ENCODE results near the gene AP3M1.
A peak's percentile ranks its signal among the peaks of the same experiment; 100 is the strongest.

Gene AP3M1

DNA sequence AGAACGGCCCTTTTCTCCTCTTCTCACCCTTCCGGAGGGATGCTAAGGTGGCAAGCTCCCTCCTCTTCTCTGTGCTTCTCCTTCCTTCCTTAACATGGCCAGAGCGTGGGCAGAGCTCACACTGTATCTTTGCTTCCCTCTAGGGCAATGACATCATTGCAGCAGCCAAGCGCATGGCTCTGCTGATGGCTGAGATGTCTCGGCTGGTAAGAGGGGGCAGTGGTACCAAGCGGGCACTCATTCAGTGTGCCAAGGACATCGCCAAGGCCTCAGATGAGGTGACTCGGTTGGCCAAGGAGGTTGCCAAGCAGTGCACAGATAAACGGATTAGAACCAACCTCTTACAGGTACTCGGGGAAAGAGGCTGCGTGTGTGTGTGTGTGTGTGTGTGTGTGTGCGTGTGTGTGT lies 36.6 kb downstream of the AP3M1 start:
- no peak for DNase-seq (ENCODE audit: low spot score)

DNA sequence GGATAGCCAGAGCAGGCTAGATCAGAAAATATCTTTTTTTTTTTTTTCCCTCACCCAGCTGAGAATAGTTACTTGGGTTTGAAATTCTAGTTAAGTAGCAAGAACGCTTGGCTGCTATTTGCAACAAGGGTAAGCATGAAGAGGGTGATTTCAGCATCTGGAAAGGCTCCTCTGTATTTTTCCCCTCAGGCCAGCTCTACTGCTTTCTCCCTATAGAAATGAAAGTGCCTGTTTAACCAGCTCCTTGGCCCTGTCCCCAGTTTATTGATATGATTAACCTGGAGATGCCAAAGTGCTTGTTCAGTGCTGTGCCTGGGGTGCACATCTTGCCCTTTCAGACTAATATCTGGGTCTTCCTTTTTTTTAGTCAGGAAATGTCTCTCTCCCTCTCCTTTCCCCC lies 37.1 kb downstream of the AP3M1 start:
- no peak for DNase-seq (ENCODE audit: low spot score)

DNA sequence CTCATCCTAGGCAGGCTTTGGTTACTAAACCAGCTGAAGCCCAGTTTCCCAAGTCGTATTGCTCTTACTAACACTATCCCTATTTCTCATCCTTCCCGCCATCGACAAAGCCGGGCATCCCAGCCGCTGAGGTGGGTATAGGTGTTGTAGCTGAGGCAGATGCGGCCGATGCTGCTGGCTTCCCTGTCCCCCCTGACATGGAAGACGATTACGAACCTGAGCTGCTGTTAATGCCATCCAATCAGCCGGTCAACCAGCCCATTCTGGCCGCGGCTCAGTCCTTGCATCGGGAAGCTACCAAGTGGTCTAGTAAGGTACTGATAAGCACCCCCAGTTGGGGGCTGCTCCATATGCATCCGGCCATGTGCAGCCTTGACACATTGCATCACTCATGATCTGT lies 38.8 kb downstream of the AP3M1 start:
- no peak for DNase-seq (ENCODE audit: low spot score)

DNA sequence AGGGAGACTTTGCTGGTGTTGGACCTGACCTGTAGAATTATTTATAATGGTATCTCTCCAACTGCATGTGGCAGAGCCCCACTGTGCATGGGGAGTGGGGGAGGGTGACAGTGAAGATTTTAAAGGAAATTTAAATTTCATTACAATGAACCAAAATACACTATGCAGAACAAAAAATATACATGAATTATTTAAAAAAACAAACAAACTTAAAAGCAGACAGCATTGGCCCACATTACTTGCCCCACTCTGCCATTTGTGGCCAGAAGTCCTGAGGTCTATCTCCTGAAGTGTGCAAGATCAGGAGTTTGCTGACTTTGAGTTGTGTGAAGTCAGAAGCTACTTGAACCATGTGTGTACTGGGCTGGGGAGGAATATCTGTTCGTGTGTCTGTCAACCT lies 40.5 kb downstream of the AP3M1 start:
- DNase-seq (ENCODE audit: low spot score) = no peak

DNA sequence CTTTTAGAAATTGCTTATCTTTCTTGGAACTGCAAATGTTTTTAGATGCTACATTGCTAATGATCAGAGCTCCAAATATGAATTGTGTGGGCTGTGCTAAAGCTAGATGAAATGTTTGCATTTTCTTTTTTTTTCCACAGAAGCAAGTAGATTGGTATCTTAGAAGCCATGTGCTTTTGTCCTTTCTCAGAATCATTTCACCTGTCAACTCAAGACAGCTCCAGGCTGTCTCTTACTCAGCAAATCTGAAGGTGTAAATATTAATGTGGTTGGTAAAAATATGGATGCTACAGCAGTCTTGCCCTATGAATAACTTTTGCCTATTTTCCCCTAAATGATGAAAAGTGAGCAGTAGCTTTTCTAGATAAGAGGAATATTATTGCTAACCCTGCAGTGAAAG lies 41.2 kb downstream of the AP3M1 start:
- DNase-seq (ENCODE audit: low spot score) = no peak

DNA sequence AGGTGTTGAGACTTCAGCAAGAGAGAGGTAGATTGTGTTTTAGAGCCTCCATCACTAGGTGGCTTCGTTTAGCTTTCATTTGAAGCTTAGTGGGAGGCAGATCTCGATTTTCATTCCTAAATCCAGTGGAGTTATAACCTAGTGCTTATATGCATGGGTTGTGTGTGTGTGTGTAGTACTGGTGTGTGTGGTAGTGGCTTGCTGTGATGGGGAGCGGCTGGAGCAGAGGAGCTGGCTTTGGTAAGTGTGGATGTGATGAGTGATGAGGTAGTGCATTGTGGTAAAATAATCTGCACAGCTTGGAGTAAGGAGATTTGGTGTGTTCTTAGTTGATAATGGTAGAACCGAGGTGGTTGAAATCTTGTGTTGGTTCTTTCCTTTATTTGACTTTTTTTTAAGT lies 43.2 kb downstream of the AP3M1 start:
- DNase-seq (ENCODE audit: low spot score) = no peak

DNA sequence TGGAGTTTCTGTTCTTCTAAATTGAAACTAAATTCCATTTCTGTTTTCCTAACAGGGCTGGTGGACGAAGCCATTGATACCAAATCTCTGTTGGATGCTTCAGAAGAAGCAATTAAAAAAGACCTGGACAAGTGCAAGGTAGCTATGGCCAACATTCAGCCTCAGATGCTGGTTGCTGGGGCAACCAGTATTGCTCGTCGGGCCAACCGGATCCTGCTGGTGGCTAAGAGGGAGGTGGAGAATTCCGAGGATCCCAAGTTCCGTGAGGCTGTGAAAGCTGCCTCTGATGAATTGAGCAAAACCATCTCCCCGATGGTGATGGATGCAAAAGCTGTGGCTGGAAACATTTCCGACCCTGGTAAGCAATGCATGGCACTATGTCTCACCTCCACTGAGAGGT lies 45.6 kb downstream of the AP3M1 start:
- no peak for DNase-seq (ENCODE audit: low spot score)

DNA sequence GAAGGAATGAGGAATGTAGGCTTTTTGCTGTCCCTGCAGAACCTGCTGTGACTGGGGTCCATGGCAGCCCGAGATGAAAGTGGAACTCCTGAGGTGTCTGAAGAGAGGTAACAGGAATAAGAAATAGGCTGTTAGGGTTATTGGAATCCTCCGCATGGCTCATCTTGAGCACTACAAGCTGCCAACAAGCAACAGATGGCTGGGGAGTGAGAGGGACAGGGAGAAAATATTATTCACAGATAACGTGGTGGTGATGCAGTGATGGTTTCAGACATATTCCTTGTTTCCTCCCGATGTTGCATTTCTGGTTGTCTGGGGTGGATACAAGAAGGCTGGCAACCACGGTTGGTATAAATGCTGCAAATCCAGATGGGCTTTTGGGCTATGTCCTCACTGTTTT lies 46.1 kb downstream of the AP3M1 start:
- no peak for DNase-seq (ENCODE audit: low spot score)

DNA sequence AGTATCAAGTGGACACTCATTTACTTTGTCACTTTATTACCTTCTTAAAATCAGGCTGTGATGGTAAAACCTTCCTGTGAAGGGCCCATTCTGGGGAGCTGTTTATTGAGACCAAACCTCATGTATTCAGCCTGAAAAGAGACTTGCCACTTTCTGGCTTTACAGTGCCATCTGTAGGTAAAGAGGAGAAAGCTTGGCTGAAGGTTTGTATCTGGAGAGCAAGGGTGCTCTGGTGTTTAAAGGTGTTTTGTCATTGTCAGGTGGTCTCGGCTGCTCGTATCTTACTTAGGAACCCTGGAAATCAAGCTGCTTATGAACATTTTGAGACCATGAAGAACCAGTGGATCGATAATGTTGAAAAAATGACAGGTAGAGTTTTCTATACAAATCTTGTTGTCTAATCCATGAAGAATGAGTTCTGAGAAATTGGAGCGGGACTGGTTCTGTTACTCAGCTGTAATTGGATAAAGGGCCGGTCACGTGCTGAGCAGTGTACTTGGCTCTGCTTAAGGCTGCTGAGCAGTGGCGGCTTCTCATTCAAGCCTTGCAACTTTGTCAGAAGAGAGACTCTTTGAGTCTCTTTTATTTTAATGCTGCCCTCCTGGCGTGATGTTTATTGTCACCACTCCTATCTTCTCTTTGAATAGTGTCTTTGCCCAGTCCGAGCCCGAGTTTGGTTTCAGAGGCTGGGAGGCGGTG lies 46.9 kb downstream of the AP3M1 start:
- peak; percentile 27 for DNase-seq (ENCODE audit: low spot score)

DNA sequence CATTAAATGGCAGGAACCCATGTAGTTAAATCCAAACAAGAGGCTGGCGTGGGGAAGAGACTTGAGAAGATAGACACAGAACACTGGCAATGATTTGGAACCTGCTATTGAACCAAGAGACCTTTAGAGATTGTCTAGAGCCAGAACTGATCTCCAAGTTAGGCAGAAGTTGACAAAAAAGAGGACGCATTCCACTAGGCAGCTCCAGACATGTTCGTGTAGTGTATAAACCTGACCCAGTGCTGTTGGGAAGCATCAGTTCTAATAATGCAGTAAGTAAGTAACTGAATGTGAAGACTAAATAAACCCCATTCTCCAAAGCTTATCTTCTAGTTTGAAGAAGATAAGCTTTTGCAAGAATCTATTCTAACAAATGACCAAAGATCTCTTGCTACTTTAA lies 50.8 kb downstream of the AP3M1 start:
- no peak for DNase-seq (ENCODE audit: low spot score)

DNA sequence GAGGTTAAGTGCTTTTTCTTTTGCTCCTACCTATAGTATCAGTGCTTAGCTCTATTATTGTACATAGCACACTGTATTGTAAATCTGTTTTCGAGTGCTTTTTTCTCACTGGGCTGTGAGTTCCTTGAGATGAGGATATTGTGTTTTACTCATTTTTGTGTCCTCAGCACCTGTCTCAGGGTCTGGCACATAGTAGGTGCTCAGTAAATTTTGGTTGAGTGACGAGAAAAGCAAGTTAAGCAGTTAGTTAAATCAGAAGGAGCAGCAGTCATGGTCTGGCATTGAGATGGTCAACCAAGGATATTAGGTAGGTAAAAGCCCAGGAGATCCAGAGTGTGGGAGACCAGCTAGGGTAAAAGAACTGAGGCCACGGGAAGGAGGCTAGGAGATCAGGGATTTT lies 51.2 kb downstream of the AP3M1 start:
- DNase-seq (ENCODE audit: low spot score) = no peak

DNA sequence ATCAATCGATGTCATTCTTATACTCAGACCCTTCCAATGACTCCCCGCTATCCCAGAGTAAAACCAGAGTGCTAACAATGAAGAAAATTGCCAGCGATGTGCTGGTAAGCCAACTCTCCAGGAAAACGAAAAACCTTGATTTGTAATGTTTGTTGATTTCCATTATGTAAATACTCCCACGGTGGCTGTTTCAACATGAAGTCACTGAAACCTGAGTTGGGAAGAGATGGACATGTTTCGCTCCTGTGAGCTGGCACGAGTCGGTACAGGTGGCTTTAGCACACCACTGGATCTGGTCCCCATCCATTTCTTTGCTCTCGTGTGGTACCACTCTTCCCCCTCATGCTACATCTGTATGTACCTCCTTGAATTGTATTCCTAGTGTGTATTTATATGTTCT lies 52.9 kb downstream of the AP3M1 start:
- no peak for DNase-seq (ENCODE audit: low spot score)

DNA sequence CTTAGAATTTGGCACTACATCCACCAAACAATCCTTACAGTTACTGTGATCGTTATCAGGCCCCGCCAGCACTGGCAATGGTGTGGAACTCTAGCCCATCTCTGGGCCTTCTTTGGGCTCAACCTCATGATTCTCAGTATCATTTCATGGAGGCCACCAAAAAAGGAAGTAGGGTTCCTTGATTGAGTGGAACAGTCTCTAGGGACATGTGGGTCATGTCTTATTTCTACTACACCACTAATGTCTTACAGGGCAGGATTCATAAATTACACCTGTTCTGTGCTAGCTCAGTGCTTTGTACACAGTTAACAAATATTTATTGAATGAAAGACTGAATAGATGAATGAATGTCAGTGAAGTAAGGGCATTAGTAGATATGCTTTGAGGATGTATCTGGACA lies 53.9 kb downstream of the AP3M1 start:
- no peak for DNase-seq (ENCODE audit: low spot score)

DNA sequence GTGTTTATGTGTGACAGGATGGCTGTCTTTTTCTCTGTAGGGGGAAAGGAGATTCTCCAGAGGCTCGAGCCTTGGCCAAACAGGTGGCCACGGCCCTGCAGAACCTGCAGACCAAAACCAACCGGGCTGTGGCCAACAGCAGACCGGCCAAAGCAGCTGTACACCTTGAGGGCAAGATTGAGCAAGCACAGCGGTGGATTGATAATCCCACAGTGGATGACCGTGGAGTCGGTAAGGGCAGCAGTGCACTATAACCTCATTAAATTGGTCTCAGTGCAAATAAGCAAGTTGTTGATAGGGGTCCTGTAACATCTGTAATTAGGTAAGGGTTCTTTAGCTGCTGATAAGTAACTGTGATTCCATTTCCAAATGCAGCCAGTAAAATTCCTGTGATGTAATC lies 56.4 kb downstream of the AP3M1 start:
- no peak for DNase-seq (ENCODE audit: low spot score)

DNA sequence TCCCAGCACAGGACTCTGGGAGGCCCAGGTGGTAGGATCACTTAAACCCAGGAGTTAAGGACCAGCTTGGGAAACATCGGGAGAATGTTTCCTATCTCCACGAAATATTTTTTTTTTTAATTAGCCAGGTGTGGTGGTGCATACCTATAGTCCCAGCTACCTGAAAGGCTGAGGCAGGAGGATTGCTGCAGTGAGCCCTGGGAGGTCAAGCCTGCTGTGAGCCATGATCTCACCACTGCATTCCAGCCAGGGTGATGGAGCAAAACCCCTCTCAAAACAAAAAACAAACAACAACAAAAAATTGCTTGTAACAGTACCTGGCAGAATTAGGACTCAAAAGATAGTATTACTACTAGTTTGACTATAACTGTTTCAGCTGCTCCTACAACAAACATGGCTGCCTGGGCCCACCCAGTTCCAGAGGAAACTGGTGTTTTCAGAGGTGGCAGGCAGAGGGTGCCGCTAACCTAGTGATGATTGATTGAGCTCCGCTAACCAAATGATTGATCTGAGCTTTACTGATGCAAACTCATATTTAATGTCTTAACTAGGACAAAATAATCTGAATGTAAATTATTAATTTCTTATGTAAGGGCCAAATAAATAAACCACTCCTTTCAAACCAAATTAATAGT lies 57.0 kb downstream of the AP3M1 start:
- DNase-seq (ENCODE audit: low spot score) = no peak

DNA sequence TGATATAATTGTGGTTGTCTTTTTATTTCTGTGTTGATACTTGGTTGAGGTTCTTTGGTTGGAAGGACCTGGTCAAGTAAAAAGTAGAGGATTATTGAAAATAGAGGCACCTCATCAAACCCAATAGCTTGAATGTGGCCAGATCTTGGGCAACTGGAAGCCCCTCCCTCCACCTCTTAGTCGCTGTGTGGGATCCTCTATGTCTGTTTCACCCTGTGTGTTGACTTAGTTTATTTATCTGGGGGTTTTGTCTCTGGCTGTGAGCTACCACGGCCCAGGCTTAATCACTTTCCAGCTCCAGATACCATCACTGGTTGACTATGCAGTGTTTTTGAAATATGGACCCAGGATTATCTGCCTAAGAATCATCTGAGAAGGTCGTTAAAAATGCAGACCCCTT lies 58.3 kb downstream of the AP3M1 start:
- DNase-seq (ENCODE audit: low spot score) = no peak

DNA sequence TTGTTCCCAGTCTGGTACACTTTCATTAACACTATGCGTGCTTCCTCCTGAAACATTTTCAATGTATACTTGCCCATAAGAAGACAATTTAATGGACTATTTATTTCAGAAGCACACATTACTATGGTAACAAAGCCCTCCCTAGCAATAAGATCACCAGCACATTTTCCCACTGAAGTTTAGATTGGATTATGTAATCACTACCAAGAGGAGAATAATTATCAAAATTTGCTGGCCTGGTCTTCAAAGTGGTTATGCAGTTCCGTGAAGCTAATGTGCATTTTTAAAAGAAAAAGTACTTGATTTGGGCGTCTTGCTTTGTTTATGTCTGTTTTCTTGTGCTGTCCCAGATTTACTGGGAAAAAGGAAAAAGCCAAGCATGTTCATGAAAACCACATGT lies 61.9 kb downstream of the AP3M1 start:
- no peak for DNase-seq (ENCODE audit: low spot score)

DNA sequence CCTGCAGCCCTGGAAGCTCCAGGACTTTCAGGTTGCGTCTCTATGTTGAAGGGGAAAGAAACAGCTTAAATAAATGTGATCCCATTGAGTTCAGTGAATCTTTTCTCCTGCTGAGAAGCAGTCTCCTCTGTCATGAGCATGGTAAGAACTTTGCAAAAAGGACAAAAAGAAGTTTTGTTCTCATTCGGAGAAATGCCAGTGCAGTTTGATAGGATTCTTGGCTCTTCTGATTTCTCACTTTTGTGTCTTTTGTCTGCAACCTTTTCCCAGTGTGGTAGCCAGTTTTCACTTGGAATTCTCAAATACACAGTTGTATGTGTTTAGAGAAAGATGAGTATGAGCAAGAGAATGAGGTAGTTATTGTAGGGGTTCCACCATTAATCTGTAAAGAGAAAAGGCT lies 64.3 kb downstream of the AP3M1 start:
- DNase-seq (ENCODE audit: low spot score) = no peak

DNA sequence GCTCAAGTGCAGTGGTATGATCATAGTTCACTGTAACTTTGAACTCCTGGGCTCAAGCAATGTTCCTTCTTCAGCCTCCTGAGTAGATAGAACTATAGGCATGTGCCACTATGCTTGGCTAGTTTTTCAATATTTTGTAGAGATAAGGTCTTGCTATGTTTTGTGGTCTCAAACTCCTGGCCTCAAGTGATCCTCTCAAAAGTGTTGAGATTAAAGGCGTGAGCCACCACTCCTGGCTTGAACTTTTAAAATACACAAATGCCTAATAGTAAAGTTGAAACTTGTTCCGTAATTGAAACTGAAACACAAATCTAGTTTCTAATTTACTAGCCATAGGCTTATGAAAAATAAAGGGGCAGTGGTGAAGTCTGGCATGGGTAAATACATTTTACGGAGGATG lies 65.7 kb downstream of the AP3M1 start:
- no peak for DNase-seq (ENCODE audit: low spot score)

DNA sequence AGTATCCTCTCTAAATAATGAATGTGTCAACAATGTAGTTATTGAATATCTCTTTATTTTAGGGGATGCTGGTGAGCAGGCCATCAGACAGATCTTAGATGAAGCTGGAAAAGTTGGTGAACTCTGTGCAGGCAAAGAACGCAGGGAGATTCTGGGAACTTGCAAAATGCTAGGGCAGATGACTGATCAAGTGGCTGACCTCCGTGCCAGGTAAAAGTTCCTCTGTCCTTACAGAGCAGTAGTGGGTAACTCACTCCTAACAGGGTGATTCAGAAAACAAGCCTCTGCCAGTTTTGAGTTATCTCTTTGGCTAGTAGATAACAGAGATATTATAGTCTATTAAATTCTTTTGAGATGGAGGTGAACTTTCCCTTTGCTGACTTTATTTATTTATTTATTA lies 67.3 kb downstream of the AP3M1 start:
- no peak for DNase-seq (ENCODE audit: low spot score)

DNA sequence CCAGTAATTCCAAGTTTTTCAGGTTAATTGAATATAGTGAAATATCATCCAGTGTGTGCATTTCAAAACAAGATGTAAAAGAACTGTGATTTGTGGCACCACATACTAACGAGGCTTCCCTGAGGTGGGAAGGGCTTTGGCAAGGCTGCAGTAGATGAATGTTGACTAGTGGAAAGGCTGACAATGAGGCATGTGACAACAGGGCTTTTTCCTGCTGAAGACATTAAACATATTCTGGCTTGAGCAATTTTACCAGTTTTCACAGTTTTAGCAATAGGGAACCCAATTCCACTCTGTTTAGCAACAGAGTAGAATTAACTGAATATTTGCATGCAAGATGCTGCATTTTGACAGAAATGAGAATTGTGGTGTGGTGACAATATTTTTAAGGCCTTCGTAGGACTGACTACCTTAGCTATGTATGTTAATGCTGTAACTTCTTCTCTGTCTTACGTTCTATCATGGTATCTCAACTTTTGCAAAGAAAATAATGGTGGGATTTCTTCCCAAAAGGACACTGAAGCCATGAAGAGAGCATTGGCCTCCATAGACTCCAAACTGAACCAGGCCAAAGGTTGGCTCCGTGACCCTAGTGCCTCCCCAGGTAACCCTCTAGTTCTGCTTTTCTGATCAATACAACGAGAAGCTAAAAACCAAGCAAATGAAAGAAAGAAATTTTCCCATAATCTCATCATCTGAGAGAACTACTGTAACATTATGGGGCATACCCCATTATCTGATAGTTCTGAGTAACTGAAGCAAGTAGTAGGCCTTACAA lies 68.5 kb downstream of the AP3M1 start:
- no peak for DNase-seq (ENCODE audit: low spot score)

DNA sequence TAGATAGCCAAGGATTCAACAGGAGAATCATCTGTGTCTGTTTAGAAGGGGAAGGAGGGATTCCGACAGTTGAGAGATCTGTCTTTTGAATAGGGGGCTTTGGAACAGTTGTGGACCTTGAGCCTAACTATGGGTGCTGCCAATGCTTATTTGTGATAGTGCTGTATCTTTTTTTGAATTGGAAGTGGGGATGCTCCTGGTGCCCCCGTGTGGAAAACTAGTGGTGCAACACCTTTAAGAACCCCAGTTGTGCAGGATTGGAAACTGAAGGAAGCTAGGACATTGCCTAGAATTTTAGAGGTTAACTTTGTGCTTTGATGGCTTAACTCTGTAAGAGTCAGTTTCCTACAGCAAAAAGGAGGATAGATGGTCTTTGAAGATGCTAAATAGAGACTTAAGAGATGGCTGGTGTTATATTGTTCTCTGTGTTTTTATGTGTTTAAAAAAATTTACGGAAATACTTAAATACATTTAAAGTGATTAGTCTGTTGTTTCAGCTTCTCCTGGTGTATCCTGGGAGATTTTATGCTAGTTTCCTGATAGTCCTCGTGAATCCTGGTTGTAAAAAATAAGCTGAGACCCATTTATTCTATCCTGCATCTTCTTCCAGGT lies 69.3 kb downstream of the AP3M1 start:
- peak; percentile 59 for DNase-seq (ENCODE audit: low spot score)

Data from COLO829 (cell line).